ENCODE results near the gene XG. TPM values are rescaled to one million over a fixed set of nuclear protein-coding genes. Genes with fewer than 3 reads are reported as not detected.
"Not testable (repeated sequence)": the region's sequence is repeated elsewhere in the genome, so short reads cannot be mapped to it uniquely, and the experiment has no call there.

The XG gene
- total RNA-seq, 6 experiments from 2014 or later, result 0.31 TPM; not detected in 5

DNA sequence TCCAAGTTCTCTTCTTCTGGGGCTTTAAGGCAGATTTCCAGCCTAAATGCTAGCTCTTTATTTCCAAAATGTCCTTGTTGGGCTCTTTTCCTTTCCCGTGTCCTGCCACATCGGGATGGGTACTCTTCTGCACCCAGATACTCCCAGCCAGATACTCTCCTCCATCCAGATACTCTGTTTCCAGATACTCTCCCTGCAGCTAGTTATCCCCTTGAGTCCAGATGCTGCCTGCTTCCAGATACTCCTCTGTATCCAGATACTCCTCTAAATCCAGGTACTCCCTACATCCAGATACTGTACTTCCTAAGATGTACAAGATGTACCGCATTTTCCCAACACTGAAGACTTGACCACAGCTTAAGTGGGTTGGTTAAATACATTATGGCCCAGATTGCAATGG is 10.5 kb upstream of the XG start:
- Histone ChIP-seq H3K27me3 (no peaks in the 10 kb centered on the region), H3K9me3 (no peaks in the 10 kb centered on the region), H3K4me1 (no peaks in the 10 kb centered on the region), H3K36me3 (peaks cover 0 to 13% (median 0%) of the 10 kb centered on the region in 4 donors), H3K27ac (no peak overlapping the region), H3K4me3 (no peak overlapping the region)
- intact Hi-C loops (cut with DNase I), result no loop called here
- DNase-seq (no peak), ATAC-seq (no peak)
- no peak for TF ChIP-seq POLR2A (IDR thresholded peaks at IDR 0.05)
- TF ChIP-seq, protein P1, sequence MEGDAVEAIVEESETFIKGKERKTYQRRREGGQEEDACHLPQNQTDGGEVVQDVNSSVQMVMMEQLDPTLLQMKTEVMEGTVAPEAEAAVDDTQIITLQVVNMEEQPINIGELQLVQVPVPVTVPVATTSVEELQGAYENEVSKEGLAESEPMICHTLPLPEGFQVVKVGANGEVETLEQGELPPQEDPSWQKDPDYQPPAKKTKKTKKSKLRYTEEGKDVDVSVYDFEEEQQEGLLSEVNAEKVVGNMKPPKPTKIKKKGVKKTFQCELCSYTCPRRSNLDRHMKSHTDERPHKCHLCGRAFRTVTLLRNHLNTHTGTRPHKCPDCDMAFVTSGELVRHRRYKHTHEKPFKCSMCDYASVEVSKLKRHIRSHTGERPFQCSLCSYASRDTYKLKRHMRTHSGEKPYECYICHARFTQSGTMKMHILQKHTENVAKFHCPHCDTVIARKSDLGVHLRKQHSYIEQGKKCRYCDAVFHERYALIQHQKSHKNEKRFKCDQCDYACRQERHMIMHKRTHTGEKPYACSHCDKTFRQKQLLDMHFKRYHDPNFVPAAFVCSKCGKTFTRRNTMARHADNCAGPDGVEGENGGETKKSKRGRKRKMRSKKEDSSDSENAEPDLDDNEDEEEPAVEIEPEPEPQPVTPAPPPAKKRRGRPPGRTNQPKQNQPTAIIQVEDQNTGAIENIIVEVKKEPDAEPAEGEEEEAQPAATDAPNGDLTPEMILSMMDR (IDR thresholded peaks at IDR 0.05), result no peak
- WGBS (ENCODE audit: insufficient coverage, low coverage, low lambda C conversion rate, missing lambda C conversion rate), result 100% methylated on average over 2 of the region's 3 CpGs

DNA sequence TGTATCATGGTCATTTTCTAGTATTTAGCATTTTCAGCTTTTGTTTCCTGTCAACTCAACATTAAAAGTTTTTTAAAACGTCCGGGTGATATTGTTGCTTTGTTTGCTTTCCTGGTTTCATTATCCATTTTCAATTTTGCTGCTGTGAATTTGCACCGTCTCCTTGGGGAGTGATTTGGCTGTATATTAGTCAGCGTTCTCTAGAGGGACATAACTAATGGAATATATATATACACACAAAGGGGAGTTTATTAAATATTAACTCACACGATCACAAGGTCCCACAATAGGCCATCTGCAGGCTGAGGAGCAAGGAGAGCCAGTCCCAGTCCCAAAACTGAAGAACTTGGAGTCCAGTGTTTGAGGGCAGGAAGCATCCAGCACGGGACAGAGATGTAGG is 5.6 kb upstream of the XG start:
- ATAC-seq; H3K4me1 ChIP-seq; DNase-seq; H3K27ac ChIP-seq; H3K36me3 ChIP-seq; H3K4me3 ChIP-seq; intact Hi-C loops (cut with DNase I); H3K9me3 ChIP-seq; H3K27me3 ChIP-seq: not testable (repeated sequence)
- 42% methylated on average over 6 of the region's 6 CpGs for WGBS (ENCODE audit: insufficient coverage, low coverage, low lambda C conversion rate, missing lambda C conversion rate)

DNA sequence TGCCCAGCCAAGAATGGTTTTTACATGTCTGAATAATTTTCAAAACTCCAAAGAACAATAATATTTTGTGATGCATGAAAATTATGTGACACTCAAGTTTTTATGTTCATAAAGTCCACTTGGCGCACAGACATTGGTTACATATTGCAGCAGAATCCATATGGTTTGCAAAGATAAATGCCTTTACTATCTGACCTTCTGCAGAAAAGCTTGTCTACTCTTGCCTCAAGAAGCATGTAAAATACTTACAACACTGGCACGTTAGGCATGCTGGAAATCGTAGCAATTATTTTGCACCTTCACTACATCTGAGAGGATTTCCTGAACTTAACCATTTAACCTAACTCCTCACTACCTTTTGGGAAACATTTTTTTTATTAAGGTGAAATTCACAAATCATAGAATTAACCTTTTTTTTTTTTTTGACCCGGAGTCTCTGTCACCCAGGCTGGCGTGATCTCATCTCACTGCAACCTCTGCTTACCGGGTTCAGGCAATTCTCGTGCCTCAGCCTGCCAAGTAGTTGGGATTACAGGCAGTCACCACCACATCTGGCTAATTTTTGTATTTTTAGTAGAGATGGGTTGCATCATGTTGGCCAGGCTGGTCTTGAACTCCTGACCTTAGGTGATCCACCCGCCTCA is 3.5 kb upstream of the XG start:
- 68% methylated on average over 7 of the region's 8 CpGs for WGBS (ENCODE audit: insufficient coverage, low coverage, low lambda C conversion rate, missing lambda C conversion rate)
- Histone ChIP-seq H3K9me3 (no peaks in the 10 kb centered on the region), H3K36me3 (no peaks in the 10 kb centered on the region), H3K27ac (no peak overlapping the region), H3K4me1 (no peaks in the 10 kb centered on the region), H3K27me3 (no peaks in the 10 kb centered on the region), H3K4me3 (no peak overlapping the region)
- intact Hi-C loops (cut with DNase I), result no loop called here
- no peak for DNase-seq
- no peak for ATAC-seq
- no peak for TF ChIP-seq POLR2A (IDR thresholded peaks at IDR 0.05)
- TF ChIP-seq, protein P1 (IDR thresholded peaks at IDR 0.05), result no peak

DNA sequence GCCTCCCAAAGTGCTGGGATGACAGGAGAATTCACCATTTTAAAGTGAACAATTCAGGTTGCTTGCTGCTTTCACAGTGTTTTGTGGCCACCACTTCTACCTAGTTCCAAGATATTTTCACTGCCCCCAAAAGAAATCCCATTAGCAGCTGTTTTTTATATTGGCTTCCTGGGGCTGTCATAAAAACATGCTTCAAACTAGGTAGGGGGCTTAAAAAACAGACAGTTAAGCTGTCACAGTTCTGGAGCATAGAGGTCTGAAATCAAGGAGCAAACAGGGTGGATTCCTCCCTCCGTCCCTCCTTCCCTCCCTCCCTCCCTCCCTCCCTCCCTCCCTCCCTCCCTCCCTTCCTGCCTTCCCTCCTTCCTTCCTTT is 3.0 kb upstream of the XG start:
- DNase-seq, result no peak
- Histone ChIP-seq H3K27me3 (no peaks in the 10 kb centered on the region), H3K27ac (no peak overlapping the region), H3K4me3 (no peak overlapping the region), H3K4me1 (no peaks in the 10 kb centered on the region), H3K9me3 (no peaks in the 10 kb centered on the region), H3K36me3 (no peaks in the 10 kb centered on the region)
- ATAC-seq, result no peak
- no CpG with 5 or more reads among the region's 1 CpG for WGBS (ENCODE audit: insufficient coverage, low coverage, low lambda C conversion rate, missing lambda C conversion rate)
- TF ChIP-seq, protein P1 (IDR thresholded peaks at IDR 0.05), result no peak
- no peak for TF ChIP-seq POLR2A (IDR thresholded peaks at IDR 0.05)
- intact Hi-C loops (cut with DNase I), result no loop called here

DNA sequence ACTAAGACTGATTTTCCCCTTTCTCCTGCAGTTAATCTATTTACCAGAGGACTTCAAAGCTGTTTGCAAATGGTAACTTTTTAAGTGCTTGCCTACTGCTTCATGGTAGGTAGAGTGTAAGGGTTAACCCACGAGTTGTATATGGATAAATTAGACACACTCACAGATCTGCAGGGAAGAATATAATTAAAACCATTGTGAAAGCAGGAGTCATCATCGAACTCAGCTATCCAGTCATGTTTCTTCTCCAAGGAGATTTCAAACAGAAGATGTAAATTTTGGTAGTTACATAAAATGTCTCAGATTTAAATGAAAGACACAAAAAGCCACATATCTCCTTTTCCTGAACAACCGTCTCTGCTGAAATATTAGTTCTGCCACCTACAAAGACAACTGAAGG is 549 bp upstream of the XG start:
- Histone ChIP-seq H3K9me3 (no peaks in the 10 kb centered on the region), H3K27me3 (no peaks in the 10 kb centered on the region), H3K4me1 (no peaks in the 10 kb centered on the region), H3K36me3 (no peaks in the 10 kb centered on the region), H3K4me3 (no peak overlapping the region), H3K27ac (no peak overlapping the region)
- no peak for TF ChIP-seq POLR2A (IDR thresholded peaks at IDR 0.05)
- TF ChIP-seq, protein P1 (IDR thresholded peaks at IDR 0.05), result no peak
- 42% methylated on average over 3 of the region's 3 CpGs for whole genome bisulfite sequencing (ENCODE audit: insufficient coverage, low coverage, low lambda C conversion rate, missing lambda C conversion rate)
- intact Hi-C loops (cut with DNase I), result no loop called here
- no peak for DNase-seq
- ATAC-seq, result no peak

DNA sequence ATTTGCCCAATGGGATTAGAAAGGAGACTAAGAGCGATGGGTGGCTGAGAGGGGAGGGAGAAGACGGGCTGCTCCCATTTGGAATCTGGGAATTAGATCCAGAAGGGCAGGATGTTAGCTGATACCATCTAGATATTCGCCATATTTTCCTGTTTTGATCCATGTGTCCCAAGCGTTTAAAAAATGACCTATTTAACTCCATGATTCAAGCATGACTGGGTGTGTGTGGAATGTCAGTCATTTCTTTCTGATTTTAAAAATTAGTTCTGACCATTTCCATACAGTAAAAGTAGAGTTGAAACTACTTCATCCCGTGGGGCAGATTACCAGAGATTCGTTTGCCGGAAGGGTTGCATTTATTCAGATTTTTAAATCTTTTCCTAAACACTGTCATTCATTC is 601 bp downstream of the XG start:
- H3K36me3 ChIP-seq; H3K27me3 ChIP-seq; H3K4me1 ChIP-seq; ATAC-seq; H3K9me3 ChIP-seq; intact Hi-C loops (cut with DNase I); DNase-seq; H3K4me3 ChIP-seq; H3K27ac ChIP-seq: not testable (repeated sequence)
- WGBS (ENCODE audit: insufficient coverage, low coverage, low lambda C conversion rate, missing lambda C conversion rate), result 62% methylated on average over 7 of the region's 7 CpGs

DNA sequence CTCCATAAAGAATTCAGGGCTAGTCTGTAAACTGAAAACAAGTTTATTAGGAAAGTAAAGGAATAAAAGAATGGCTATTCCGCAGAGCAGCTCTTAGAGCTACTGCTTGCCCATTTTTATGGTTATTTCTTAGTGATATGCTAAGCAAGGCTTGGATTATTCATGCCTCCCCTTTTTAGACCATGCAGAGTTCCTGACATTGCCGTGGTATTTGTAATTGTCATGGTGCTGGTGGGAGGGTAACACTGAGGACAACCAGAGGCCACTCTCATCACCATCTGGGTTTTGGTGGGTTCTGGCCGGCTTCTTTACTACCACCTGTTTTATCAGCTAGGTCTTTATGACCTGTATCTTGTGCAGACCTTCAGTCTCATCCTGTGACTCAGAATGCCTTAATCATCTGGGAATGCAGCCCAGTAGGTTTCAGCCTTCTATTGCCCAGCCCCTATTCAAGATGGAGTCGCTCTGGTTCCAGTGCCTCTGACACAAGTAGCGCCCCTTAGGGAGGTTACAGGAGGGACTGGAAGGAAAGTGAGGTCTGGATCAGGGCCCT is 3.4 kb downstream of the XG start:
- ATAC-seq; H3K4me1 ChIP-seq; H3K4me3 ChIP-seq; H3K36me3 ChIP-seq; intact Hi-C loops (cut with DNase I); H3K27me3 ChIP-seq; DNase-seq; H3K27ac ChIP-seq; H3K9me3 ChIP-seq: not testable (repeated sequence)
- WGBS (ENCODE audit: insufficient coverage, low coverage, low lambda C conversion rate, missing lambda C conversion rate), result 82% methylated on average over 4 of the region's 5 CpGs
